Esophagus squamous epithelium (tissue), 5 donors: ENCODE results near the gene CALM1. TPM values are rescaled to one million over a fixed set of nuclear protein-coding genes. Genes with fewer than 3 reads are reported as not detected.

Source experiments
- DNase-seq: peaks from one replicate; lab custom pipeline; 2025; lab: John Stamatoyannopoulos, UW
- H3K27ac ChIP-seq, 4 donors: fragments of 200-600 bp; sonication (generic); one replicate each; pipeline ENCODE4 v1.5.1; 2016 to 2019; ENCODE audit warnings: mild to moderate bottlenecking in 1 of 4
- H3K27me3 ChIP-seq, 4 donors: fragments of 200-600 bp; sonication (generic); 1 replicate in 3 of 4; 2 replicates in 1 of 4; pipeline versions ENCODE4 v1.5.1 to v1.6.0; 2017 to 2021; ENCODE audit warnings: antibody characterized with exemption in 1 of 4
- H3K36me3 ChIP-seq, 3 donors: fragments of 200-600 bp; sonication (generic); one replicate each; pipeline ENCODE4 v1.5.1; 2016 to 2019
- H3K4me1 ChIP-seq, 3 donors: fragments of 200-600 bp; sonication (generic); one replicate each; pipeline ENCODE4 v1.5.1; 2017 to 2019
- H3K4me3 ChIP-seq, 4 donors: fragments of 200-600 bp; sonication (generic); 1 replicate in 3 of 4; 2 replicates in 1 of 4; pipeline ENCODE4 v1.5.1; 2016 to 2019; ENCODE audit warnings: mild to moderate bottlenecking in 2 of 4, moderate library complexity in 1 of 4
- H3K9me3 ChIP-seq, 3 donors: fragments of 200-600 bp; sonication (generic); one replicate each; pipeline ENCODE4 v1.5.1; 2016 to 2019
- CTCF ChIP-seq, 6 experiments: fragments of 450-650 bp in 4 of 6; fragments of 200-600 bp in 2 of 6; sonication (generic) in 2 of 6; IDR thresholded peaks; one replicate each; pipeline ENCODE4 v1.5.1; 2016 to 2019; ENCODE audit warnings: antibody characterized with exemption in 6 of 6, mild to moderate bottlenecking in 4 of 6, moderate library complexity in 4 of 6
- POLR2A ChIP-seq, 4 donors: fragments of 450-650 bp; IDR thresholded peaks; one replicate each; pipeline ENCODE4 v1.6.1; 2017; ENCODE audit warnings: antibody characterized with exemption in 4 of 4, mild to moderate bottlenecking in 4 of 4, moderate library complexity in 3 of 4
- WGBS, 2 donors: methylation state at CpG; one replicate each; pipeline ENCODE4 v1.1.5; 2018; 5-methylcytosine and 5-hydroxymethylcytosine counted together
- intact Hi-C: fragments of 100-400 bp; cut with DNase I; formaldehyde crosslinking; loops from one replicate; pipeline ENCODE4 v1.15.0; 2022
- total RNA-seq, 4 donors: library from RNA; depleted of rRNA; stranded (reverse); fragments of >200 nt; gene quantifications; one replicate each; pipeline ENCODE4 v1.1.0, GENCODE V29; 2016
- donor health status: DM: yes; HTN: yes; CAD: no.

Gene CALM1
- total RNA-seq, 4 donors from 2014 or later: 329 to 554 (median 426) TPM

GRCh38 chr14:90355540-90356518 is 41.0 kb upstream of the CALM1 start:
- Histone ChIP-seq H3K4me3 (no peak overlapping the region), H3K27me3 (peaks cover 0 to 3% (median 0%) of the 10 kb centered on the region in 4 donors), H3K4me1 (no peaks in the 10 kb centered on the region), H3K27ac (no peak overlapping the region), H3K9me3 (no peaks in the 10 kb centered on the region), H3K36me3 (no peaks in the 10 kb centered on the region)
- TF ChIP-seq CTCF (IDR thresholded peaks at IDR 0.05) (no peak), POLR2A (IDR thresholded peaks at IDR 0.05) (no peak)
- 52 to 64% methylated on average over 8 of the region's 8 CpGs for WGBS, 2 donors
- intact Hi-C loops: no loop called here
- DNase-seq: no peak

DNA sequence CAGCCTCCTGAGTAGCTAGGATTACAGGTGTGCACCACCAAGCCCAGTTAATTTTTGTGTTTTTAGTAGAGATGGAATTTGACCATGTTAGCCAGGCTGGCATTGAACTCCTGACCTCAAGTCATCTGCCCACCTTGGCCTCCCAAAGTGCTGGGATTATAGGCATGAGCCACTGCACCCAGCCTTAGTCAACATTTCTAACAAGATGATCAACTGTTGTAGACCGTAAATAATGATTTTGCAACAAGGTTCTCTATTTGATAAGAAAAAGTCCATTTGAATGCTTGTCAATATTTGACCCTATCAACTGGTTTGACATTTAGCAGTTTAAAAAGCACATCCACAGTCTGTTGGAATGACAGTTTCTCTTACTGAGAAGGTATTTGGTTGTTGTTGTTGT is 39.9 kb upstream of the CALM1 start:
- 82 to 88% methylated on average over 1 of the region's 1 CpG for WGBS, 2 donors

GRCh38 chr14:90358359-90358758 is 38.5 kb upstream of the CALM1 start:
- peaks cover 0 to 3% (median 0%) of the 10 kb centered on the region in 4 donors for H3K27me3 ChIP-seq
- no peak for DNase-seq
- H3K27ac ChIP-seq: no peak overlapping the region
- H3K9me3 ChIP-seq: no peaks in the 10 kb centered on the region
- intact Hi-C loops: no loop called here
- no peaks in the 10 kb centered on the region for H3K4me1 ChIP-seq
- no peak overlapping the region for H3K4me3 ChIP-seq
- no peaks in the 10 kb centered on the region for H3K36me3 ChIP-seq
- 83 to 94% methylated on average over 4 of the region's 4 CpGs for WGBS, 2 donors
- TF ChIP-seq CTCF (IDR thresholded peaks at IDR 0.05): no peak
- TF ChIP-seq POLR2A (IDR thresholded peaks at IDR 0.05): no peak

More for the DNA sequence above, 39.9 kb upstream of the CALM1 start:
- intact Hi-C loops: no loop called here
- no peaks in the 10 kb centered on the region for H3K4me1 ChIP-seq
- H3K36me3 ChIP-seq: no peaks in the 10 kb centered on the region
- H3K27me3 ChIP-seq: peaks cover 0 to 3% (median 0%) of the 10 kb centered on the region in 4 donors
- no peak overlapping the region for H3K27ac ChIP-seq
- DNase-seq: no peak
- H3K9me3 ChIP-seq: no peaks in the 10 kb centered on the region
- H3K4me3 ChIP-seq: no peak overlapping the region
- no peak for TF ChIP-seq POLR2A (IDR thresholded peaks at IDR 0.05)

GRCh38 chr14:90361865-90362557 is 34.8 kb upstream of the CALM1 start:
- Histone ChIP-seq H3K4me3 (no peak overlapping the region), H3K27ac (no peak overlapping the region), H3K9me3 (no peaks in the 10 kb centered on the region), H3K36me3 (no peaks in the 10 kb centered on the region), H3K4me1 (no peaks in the 10 kb centered on the region), H3K27me3 (no peaks in the 10 kb centered on the region)
- TF ChIP-seq POLR2A (IDR thresholded peaks at IDR 0.05): no peak
- TF ChIP-seq CTCF (IDR thresholded peaks at IDR 0.05): no peak
- DNase-seq: no peak
- intact Hi-C loops: no loop called here
- WGBS, 2 donors: 72 to 76% methylated on average over 7 of the region's 7 CpGs

DNA sequence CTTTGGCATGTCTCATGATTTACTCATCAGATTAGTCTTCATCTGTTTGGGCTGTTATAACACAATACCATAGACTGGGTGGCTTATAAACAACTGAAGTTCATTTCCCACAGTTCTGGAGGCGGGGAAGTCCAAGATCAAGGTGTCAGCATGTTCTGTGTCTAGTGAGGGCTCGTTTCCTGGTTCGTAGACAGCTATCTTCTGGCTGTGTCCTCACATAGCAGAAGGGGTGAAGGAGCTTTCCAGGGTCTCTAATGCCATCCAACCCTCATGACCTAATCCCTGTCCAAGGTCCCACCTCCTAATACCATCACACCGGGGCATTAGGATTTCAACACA is 34.3 kb upstream of the CALM1 start:
- H3K36me3 ChIP-seq: no peaks in the 10 kb centered on the region
- no peak for DNase-seq
- intact Hi-C loops: no loop called here
- TF ChIP-seq POLR2A (IDR thresholded peaks at IDR 0.05) (no peak), CTCF (IDR thresholded peaks at IDR 0.05) (no peak)
- H3K4me3 ChIP-seq: no peak overlapping the region
- 74 to 100% methylated on average over 1 to 3 of the region's 4 CpGs for WGBS, 2 donors
- H3K4me1 ChIP-seq: no peaks in the 10 kb centered on the region
- no peaks in the 10 kb centered on the region for H3K27me3 ChIP-seq
- no peak overlapping the region for H3K27ac ChIP-seq
- H3K9me3 ChIP-seq: no peaks in the 10 kb centered on the region
